Activated CD8-positive, alpha-beta memory T cell treated with anti-CD3 and anti-CD28 coated beads, Interleukin-2, amount 10 ng/mL, durations not matched to agents 7 days and 5 days (primary cell): ENCODE results near the gene RPGRIP1. TPM values are rescaled to one million over a fixed set of nuclear protein-coding genes. Genes with fewer than 3 reads are reported as not detected.

ENCODE experiments used
- ATAC-seq: fragments of 150-1000 bp; cut with Tn5 transposase; one replicate; pipeline ENCODE4 v1.10.0; 2021; ENCODE audit warnings: moderate library complexity
- CTCF ChIA-PET: fragments of 350-600 bp; sonication (Branson Sonifier 250); formaldehyde crosslinking; loops from one replicate; lab custom pipeline; 2021; ENCODE audit warnings: antibody characterized with exemption; lab: Charles Lee
- DNase-seq: peaks from one replicate; pipeline ENCODE4 v3.0.0-alpha.2; 2020
- H3K27ac Mint-ChIP-seq: one replicate; pipeline ENCODE4 v1.8.0; 2021; ENCODE audit warnings: mild to moderate bottlenecking, mixed read lengths
- H3K27me3 Mint-ChIP-seq: one replicate; pipeline ENCODE4 v1.8.0; 2021; ENCODE audit warnings: mixed read lengths
- H3K36me3 Mint-ChIP-seq: one replicate; pipeline ENCODE4 v1.8.0; 2021; ENCODE audit warnings: mild to moderate bottlenecking, mixed read lengths
- H3K4me1 Mint-ChIP-seq: one replicate; pipeline ENCODE4 v1.8.0; 2021; ENCODE audit warnings: mixed read lengths
- H3K4me3 Mint-ChIP-seq: one replicate; pipeline ENCODE4 v1.8.0; 2021; ENCODE audit warnings: mild to moderate bottlenecking, moderate library complexity, mixed read lengths
- H3K9me3 Mint-ChIP-seq: one replicate; pipeline ENCODE4 v1.8.0; 2022; ENCODE audit warnings: low read depth, mixed read lengths
- total RNA-seq, 2 experiments: library from RNA; stranded (reverse); gene quantifications; one replicate each; pipeline ENCODE4 v1.2.3, GENCODE V29; 2021

Gene RPGRIP1
- total RNA-seq: not detected

DNA sequence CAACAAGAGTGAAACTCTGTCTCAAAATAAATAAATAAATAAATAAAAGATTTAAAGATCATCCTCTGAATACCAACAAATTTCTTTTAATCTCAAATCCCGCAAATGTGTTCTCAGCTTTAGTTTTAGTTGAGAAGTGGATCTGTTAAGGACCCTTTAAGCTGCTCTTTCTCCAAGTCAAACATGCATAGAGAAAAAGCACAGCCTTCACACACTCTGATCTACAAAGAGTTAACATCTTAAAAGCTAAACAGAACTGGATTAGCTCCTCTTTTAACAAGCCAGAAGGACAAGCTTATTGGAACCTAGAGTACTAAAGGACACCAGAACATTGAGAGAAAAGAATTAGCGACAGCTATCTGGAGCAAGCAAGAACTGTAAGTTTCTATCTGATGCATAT is at the start of gene RPGRIP1:
RPGRIP1 (plus strand) TSS at position 301 of the 400 bp plus-strand sequence. CDS start 7,894 bp downstream, outside the sequence.
- no peak within 1 kb of the TSS for H3K27ac Mint-ChIP-seq
- DNase-seq: no peak
- H3K36me3 Mint-ChIP-seq: no peaks in the 10 kb centered on the region
- ATAC-seq: no peak
- peaks cover 3% of the 10 kb centered on the region for H3K4me1 Mint-ChIP-seq
- no peak within 1 kb of the TSS for H3K4me3 Mint-ChIP-seq
- H3K9me3 Mint-ChIP-seq: no peaks in the 10 kb centered on the region
- peaks cover 11% of the 10 kb centered on the region for H3K27me3 Mint-ChIP-seq
- CTCF ChIA-PET: interaction anchor here (0.7 kb wide), 1 partner anchor 40 kb away, joined by 4 read pairs; no protein-coding TSS in a partner anchor

DNA sequence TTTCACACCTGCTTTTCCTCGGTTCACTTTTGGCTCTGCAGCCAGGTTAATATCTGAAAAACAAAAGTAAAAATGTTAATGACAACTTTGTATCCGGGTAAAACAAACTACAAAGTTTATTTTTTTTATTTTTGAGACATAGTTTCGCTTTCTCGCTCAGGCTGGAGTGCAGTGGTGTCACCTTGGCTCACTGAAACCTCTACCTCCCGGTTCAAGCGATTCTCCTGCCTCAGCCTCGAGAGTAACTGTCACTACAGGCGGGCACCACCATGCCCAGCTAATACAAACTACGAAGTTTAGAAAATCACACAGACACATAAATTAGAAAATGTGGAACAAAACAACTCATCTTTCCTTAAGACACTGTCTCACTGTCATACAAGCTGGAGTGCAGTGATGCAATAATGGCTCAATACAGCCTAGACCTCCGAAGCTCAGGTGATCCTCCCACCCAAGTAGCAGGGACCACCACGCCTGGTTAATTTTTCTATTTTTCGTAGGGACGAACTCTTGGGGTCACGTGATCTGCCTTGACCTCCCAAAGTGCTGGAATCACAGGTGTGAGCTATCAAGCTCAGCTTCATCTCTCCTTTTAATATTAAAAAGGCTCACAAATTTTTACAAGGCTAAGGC is 48.7 kb upstream of the RPGRIP1 start:
- Mint-ChIP-seq H3K9me3 (no peaks in the 10 kb centered on the region), H3K27me3 (no peaks in the 10 kb centered on the region), H3K36me3 (peaks cover 76% of the 10 kb centered on the region), H3K4me1 (peaks cover 82% of the 10 kb centered on the region), H3K4me3 (peak overlapping the region; percentile 52), H3K27ac (peak overlapping the region; percentile 93)
- CTCF ChIA-PET: interaction anchor here (0.9 to 2.9 kb wide), 6 partner anchors 9 to 206 kb away, joined by 3 to 10 read pairs (median 3); no protein-coding TSS in a partner anchor
- peak; percentile 62 for ATAC-seq
- DNase-seq: peak; percentile 54

- DNase-seq (no peak), ATAC-seq (peak; percentile 21)
- Mint-ChIP-seq H3K4me1 (peaks cover 86% of the 10 kb centered on the region), H3K36me3 (peaks cover 65% of the 10 kb centered on the region), H3K27me3 (no peaks in the 10 kb centered on the region), H3K27ac (peak overlapping the region; percentile 75), H3K9me3 (no peaks in the 10 kb centered on the region), H3K4me3 (peak overlapping the region; percentile 51)
- CTCF ChIA-PET: interaction anchor here (0.6 to 1.0 kb wide), 2 partner anchors 11 to 23 kb away, joined by 3 read pairs; no protein-coding TSS in a partner anchor
Observed at GRCh38 chr14:21233457-21234076, 46.3 kb upstream of the RPGRIP1 start.

DNA sequence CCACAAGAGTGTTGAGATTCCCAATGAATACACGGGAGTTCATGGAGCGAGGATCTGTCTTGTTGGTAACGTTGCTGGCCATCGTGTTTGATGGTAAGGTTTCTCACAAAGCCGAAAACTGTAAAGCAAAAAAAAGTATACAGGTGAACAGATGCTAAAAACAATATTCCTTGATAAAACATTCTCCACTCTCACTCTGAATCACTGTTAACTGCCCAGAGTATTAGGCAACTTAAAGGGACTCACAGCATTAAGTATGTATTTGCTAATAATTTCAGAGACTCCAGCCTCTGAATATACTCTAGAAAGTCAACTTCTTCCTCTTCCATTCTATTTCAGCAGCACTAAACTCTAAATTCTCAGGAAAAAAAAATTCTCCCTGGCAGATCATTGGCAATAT is 45.8 kb upstream of the RPGRIP1 start:
- no peak for DNase-seq
- ATAC-seq: no peak
- peaks cover 91% of the 10 kb centered on the region for H3K4me1 Mint-ChIP-seq
- H3K27ac Mint-ChIP-seq: peak overlapping the region; percentile 75
- no peaks in the 10 kb centered on the region for H3K9me3 Mint-ChIP-seq
- no peaks in the 10 kb centered on the region for H3K27me3 Mint-ChIP-seq
- peak overlapping the region; percentile 13 for H3K4me3 Mint-ChIP-seq
- H3K36me3 Mint-ChIP-seq: peaks cover 69% of the 10 kb centered on the region
- CTCF ChIA-PET: interaction anchor here (0.6 to 1.0 kb wide), 2 partner anchors 11 to 22 kb away, joined by 3 read pairs; no protein-coding TSS in a partner anchor

DNA sequence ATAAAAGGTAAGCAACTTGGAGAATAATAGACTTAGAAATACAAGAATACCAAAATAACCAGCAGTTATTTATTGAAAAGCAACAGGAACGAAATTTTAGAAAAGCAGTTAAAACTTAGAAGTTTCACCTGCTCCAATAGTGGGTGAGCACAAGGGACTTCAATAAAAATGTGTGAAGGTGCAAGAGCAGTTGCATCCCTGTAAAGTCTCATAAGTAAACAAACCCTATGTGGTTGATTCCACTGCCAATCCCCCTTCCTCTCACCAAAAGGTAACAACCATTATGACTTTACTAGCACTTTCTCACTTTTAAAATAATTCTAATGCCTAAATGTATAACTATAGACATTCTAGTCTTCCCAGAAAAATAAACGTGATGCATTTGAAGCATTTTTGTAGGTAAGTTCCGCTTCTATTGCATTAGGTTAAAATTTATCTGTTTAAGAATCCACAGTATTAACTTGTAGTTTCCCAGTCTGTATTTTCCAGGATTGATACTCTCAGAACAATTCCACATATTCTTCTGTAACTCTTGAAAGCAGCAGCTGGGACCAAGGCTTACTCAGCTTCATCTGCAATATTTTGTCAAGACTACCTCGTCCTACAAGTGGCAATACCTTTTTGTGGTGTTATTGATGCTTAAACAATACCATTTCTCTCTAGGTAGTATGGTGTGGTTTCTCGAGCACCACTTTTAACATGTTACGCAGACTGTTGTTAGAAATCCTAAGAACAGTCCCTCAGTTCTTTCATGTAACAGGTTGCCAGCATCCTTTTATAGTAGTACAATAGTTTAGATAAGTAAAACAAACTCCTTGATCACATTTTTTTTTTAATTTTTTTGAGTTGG is 42.7 kb upstream of the RPGRIP1 start:
- peaks cover 82% of the 10 kb centered on the region for H3K4me1 Mint-ChIP-seq
- DNase-seq (no peak), ATAC-seq (peak; percentile 37)
- H3K9me3 Mint-ChIP-seq: no peaks in the 10 kb centered on the region
- no peak overlapping the region for H3K4me3 Mint-ChIP-seq
- H3K36me3 Mint-ChIP-seq: peaks cover 53% of the 10 kb centered on the region
- H3K27ac Mint-ChIP-seq: no peak overlapping the region
- CTCF ChIA-PET: interaction anchor here (0.9 kb wide), 1 partner anchor 20 kb away, joined by 3 read pairs; no protein-coding TSS in a partner anchor
- no peaks in the 10 kb centered on the region for H3K27me3 Mint-ChIP-seq

- ATAC-seq: no peak
- peaks cover 48% of the 10 kb centered on the region for H3K36me3 Mint-ChIP-seq
- H3K27me3 Mint-ChIP-seq: no peaks in the 10 kb centered on the region
- DNase-seq: no peak
- peaks cover 71% of the 10 kb centered on the region for H3K4me1 Mint-ChIP-seq
- CTCF ChIA-PET: interaction anchor here (1.1 to 3.7 kb wide), 3 partner anchors 18 to 26 kb away, joined by 4 to 11 read pairs (median 5); no protein-coding TSS in a partner anchor
- no peaks in the 10 kb centered on the region for H3K9me3 Mint-ChIP-seq
- peak overlapping the region; percentile 7 for H3K27ac Mint-ChIP-seq
- no peak overlapping the region for H3K4me3 Mint-ChIP-seq
Observed at GRCh38 chr14:21238823-21239518, 40.9 kb upstream of the RPGRIP1 start.

- no peaks in the 10 kb centered on the region for H3K9me3 Mint-ChIP-seq
- H3K36me3 Mint-ChIP-seq: peaks cover 44% of the 10 kb centered on the region
- H3K4me1 Mint-ChIP-seq: peaks cover 65% of the 10 kb centered on the region
- no peak for DNase-seq
- H3K27me3 Mint-ChIP-seq: no peaks in the 10 kb centered on the region
- ATAC-seq: no peak
- H3K4me3 Mint-ChIP-seq: no peak overlapping the region
- H3K27ac Mint-ChIP-seq: no peak overlapping the region
- CTCF ChIA-PET: interaction anchor here (0.8 to 3.7 kb wide), 6 partner anchors 9 to 101 kb away, joined by 3 to 11 read pairs (median 4); no protein-coding TSS in a partner anchor
Observed at GRCh38 chr14:21240417-21240816, 39.5 kb upstream of the RPGRIP1 start.

- H3K27ac Mint-ChIP-seq: peak overlapping the region; percentile 26
Observed at GRCh38 chr14:21241218-21241819, 38.6 kb upstream of the RPGRIP1 start.

GRCh38 chr14:21244544-21244943 is 35.3 kb upstream of the RPGRIP1 start:
- Mint-ChIP-seq H3K4me1 (peaks cover 54% of the 10 kb centered on the region), H3K27me3 (no peaks in the 10 kb centered on the region), H3K4me3 (no peak overlapping the region), H3K9me3 (no peaks in the 10 kb centered on the region), H3K27ac (no peak overlapping the region), H3K36me3 (peaks cover 51% of the 10 kb centered on the region)
- CTCF ChIA-PET: interaction anchor here (0.6 to 1.3 kb wide), 4 partner anchors 11 to 49 kb away, joined by 3 to 5 read pairs (median 4); no protein-coding TSS in a partner anchor
- ATAC-seq (no peak), DNase-seq (no peak)

More at GRCh38 chr14:21241218-21241819, 38.6 kb upstream of the RPGRIP1 start:
- Mint-ChIP-seq H3K9me3 (no peaks in the 10 kb centered on the region), H3K4me3 (no peak overlapping the region), H3K27me3 (no peaks in the 10 kb centered on the region), H3K36me3 (peaks cover 46% of the 10 kb centered on the region), H3K4me1 (peaks cover 64% of the 10 kb centered on the region)
- no peak for DNase-seq
- ATAC-seq: no peak
- CTCF ChIA-PET: interaction anchor here (0.8 to 3.7 kb wide), 7 partner anchors 9 to 138 kb away, joined by 3 to 11 read pairs (median 4); no protein-coding TSS in a partner anchor

GRCh38 chr14:21245813-21246212 is 34.1 kb upstream of the RPGRIP1 start:
- no peak for ATAC-seq
- Mint-ChIP-seq H3K36me3 (peaks cover 57% of the 10 kb centered on the region), H3K9me3 (no peaks in the 10 kb centered on the region), H3K4me3 (no peak overlapping the region), H3K27me3 (no peaks in the 10 kb centered on the region), H3K27ac (no peak overlapping the region), H3K4me1 (peaks cover 55% of the 10 kb centered on the region)
- DNase-seq: no peak
- CTCF ChIA-PET: no interaction called here

GRCh38 chr14:21248338-21248737 is 31.5 kb upstream of the RPGRIP1 start:
- Mint-ChIP-seq H3K4me3 (no peak overlapping the region), H3K9me3 (no peaks in the 10 kb centered on the region), H3K27ac (no peak overlapping the region), H3K36me3 (peaks cover 65% of the 10 kb centered on the region), H3K27me3 (no peaks in the 10 kb centered on the region), H3K4me1 (peaks cover 55% of the 10 kb centered on the region)
- ATAC-seq (no peak), DNase-seq (no peak)
- CTCF ChIA-PET: no interaction called here

DNA sequence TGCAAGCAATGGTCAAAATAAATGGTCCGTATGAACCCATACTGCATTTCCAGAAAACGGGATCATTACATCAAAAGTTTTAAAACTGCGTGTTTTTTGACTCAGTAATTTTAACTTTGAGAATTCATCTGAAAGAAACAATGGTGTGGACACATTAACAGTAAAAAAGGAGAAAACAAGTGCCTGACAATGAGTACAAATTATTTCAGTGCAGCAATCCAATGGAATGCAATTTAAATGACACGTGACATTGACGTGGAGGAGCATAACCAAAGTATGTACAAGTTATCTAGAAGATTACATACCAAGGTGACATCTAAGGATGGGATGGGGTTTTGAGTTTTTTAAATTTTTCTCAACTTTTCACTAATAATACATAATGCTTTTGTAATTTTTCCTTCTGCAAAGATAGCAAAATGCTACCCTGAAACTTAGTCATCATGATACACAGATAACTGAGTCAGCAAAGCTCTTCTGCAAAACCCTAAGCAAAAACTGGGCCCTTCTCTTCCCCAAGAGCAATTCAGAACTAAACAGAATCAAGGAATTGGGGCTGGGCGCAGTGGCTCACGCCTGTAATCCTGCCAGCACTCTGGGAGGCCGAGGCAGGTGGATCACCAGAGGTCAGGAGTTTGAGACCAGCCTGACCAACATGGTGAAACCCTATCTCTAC is 31.0 kb upstream of the RPGRIP1 start:
- ATAC-seq (no peak), DNase-seq (no peak)
- H3K27me3 Mint-ChIP-seq: no peaks in the 10 kb centered on the region
- peaks cover 57% of the 10 kb centered on the region for H3K4me1 Mint-ChIP-seq
- CTCF ChIA-PET: no interaction called here
- no peaks in the 10 kb centered on the region for H3K9me3 Mint-ChIP-seq
- peaks cover 65% of the 10 kb centered on the region for H3K36me3 Mint-ChIP-seq
- H3K4me3 Mint-ChIP-seq: no peak overlapping the region
- peak overlapping the region; percentile 36 for H3K27ac Mint-ChIP-seq
